ENCODE data around the gene MSI2. TPM values are rescaled to one million over a fixed set of nuclear protein-coding genes. Genes with fewer than 3 reads are reported as not detected.

Gene MSI2
- total RNA-seq, 2 donors from 2014 or later = 23.2 to 30.9 TPM

GRCh38 chr17:57264250-57264649, 7.9 kb downstream of the MSI2 start:
- no peak for DNase-seq (ENCODE audit: low spot score)
- intact Hi-C loops (cut with DNase I) = no loop called here

- no peak for DNase-seq (ENCODE audit: low spot score)
- intact Hi-C loops (cut with DNase I) = no loop called here
Measured at GRCh38 chr17:57264776-57265175, 8.5 kb downstream of the MSI2 start.

GRCh38 chr17:57266902-57267311, 10.6 kb downstream of the MSI2 start:
- intact Hi-C loops (cut with DNase I) = no loop called here
- no peak for DNase-seq (ENCODE audit: low spot score)

GRCh38 chr17:57268181-57268580, 11.9 kb downstream of the MSI2 start:
- DNase-seq (ENCODE audit: low spot score) = no peak
- intact Hi-C loops (cut with DNase I) = no loop called here

GRCh38 chr17:57269052-57269451, 12.7 kb downstream of the MSI2 start:
- no peak for DNase-seq (ENCODE audit: low spot score)
- intact Hi-C loops (cut with DNase I) = no loop called here

GRCh38 chr17:57269598-57270255, 13.4 kb downstream of the MSI2 start:
- intact Hi-C loops (cut with DNase I) = no loop called here

GRCh38 chr17:57270801-57271245, 14.5 kb downstream of the MSI2 start:
- intact Hi-C loops (cut with DNase I) = no loop called here
- DNase-seq (ENCODE audit: low spot score) = no peak

More at GRCh38 chr17:57269598-57270255, 13.4 kb downstream of the MSI2 start:
- DNase-seq (ENCODE audit: low spot score) = no peak

- DNase-seq (ENCODE audit: low spot score) = no peak
- intact Hi-C loops (cut with DNase I) = no loop called here
Measured at GRCh38 chr17:57271821-57272220, 15.5 kb downstream of the MSI2 start.

GRCh38 chr17:57273490-57273889, 17.2 kb downstream of the MSI2 start:
- no peak for DNase-seq (ENCODE audit: low spot score)
- intact Hi-C loops (cut with DNase I) = no loop called here

GRCh38 chr17:57274162-57274561, 17.8 kb downstream of the MSI2 start:
- intact Hi-C loops (cut with DNase I) = no loop called here

GRCh38 chr17:57275071-57275764, 18.9 kb downstream of the MSI2 start:
- DNase-seq (ENCODE audit: low spot score) = no peak
- intact Hi-C loops (cut with DNase I) = no loop called here

More at GRCh38 chr17:57274162-57274561, 17.8 kb downstream of the MSI2 start:
- DNase-seq (ENCODE audit: low spot score) = no peak

GRCh38 chr17:57276621-57277020, 20.3 kb downstream of the MSI2 start:
- no peak for DNase-seq (ENCODE audit: low spot score)
- intact Hi-C loops (cut with DNase I) = no loop called here

- intact Hi-C loops (cut with DNase I) = no loop called here
Measured at GRCh38 chr17:57277923-57278604, 21.7 kb downstream of the MSI2 start.

GRCh38 chr17:57278740-57279387, 22.5 kb downstream of the MSI2 start:
- intact Hi-C loops (cut with DNase I) = no loop called here
- no peak for DNase-seq (ENCODE audit: low spot score)

More at GRCh38 chr17:57277923-57278604, 21.7 kb downstream of the MSI2 start:
- DNase-seq (ENCODE audit: low spot score) = no peak

- DNase-seq (ENCODE audit: low spot score) = no peak
- intact Hi-C loops (cut with DNase I) = no loop called here
Measured at GRCh38 chr17:57279432-57279831, 23.1 kb downstream of the MSI2 start.

- intact Hi-C loops (cut with DNase I) = no loop called here
- DNase-seq (ENCODE audit: low spot score) = no peak
Measured at GRCh38 chr17:57281887-57282286, 25.6 kb downstream of the MSI2 start.

GRCh38 chr17:57282296-57282695, 26.0 kb downstream of the MSI2 start:
- no peak for DNase-seq (ENCODE audit: low spot score)
- intact Hi-C loops (cut with DNase I) = no loop called here

GRCh38 chr17:57283203-57283971, 27.1 kb downstream of the MSI2 start:
- DNase-seq (ENCODE audit: low spot score) = no peak
- intact Hi-C loops (cut with DNase I) = no loop called here

- intact Hi-C loops (cut with DNase I) = no loop called here
Measured at GRCh38 chr17:57284583-57284982, 28.3 kb downstream of the MSI2 start.

More at GRCh38 chr17:57284583-57284982, 28.3 kb downstream of the MSI2 start:
- no peak for DNase-seq (ENCODE audit: low spot score)
